Stromal cell of bone marrow (primary cell): ENCODE data around the gene SRSF10.
"Not testable (repeated sequence)": the region's sequence is repeated elsewhere in the genome, so short reads cannot be mapped to it uniquely, and the experiment has no call there.

ENCODE experiments used
- DNase-seq: peaks from one replicate; pipeline ENCODE4 v3.0.0-alpha.2; 2012; ENCODE audit warnings: low read depth

The SRSF10 gene

GRCh38 chr1:23997812-23998211, 17.7 kb upstream of the SRSF10 start:
- no peak for DNase-seq

- DNase-seq = no peak
Measured at GRCh38 chr1:23996700-23997229, 16.6 kb upstream of the SRSF10 start.

- no peak for DNase-seq
Measured at GRCh38 chr1:23995431-23995837, 15.3 kb upstream of the SRSF10 start.

GRCh38 chr1:23992011-23992410, 11.9 kb upstream of the SRSF10 start:
- not testable (repeated sequence) for DNase-seq

- no peak for DNase-seq
Measured at GRCh38 chr1:23989263-23989662, 9.1 kb upstream of the SRSF10 start.

GRCh38 chr1:23987038-23987437, 6.9 kb upstream of the SRSF10 start:
- DNase-seq = not testable (repeated sequence)

GRCh38 chr1:23984417-23985186, 4.5 kb upstream of the SRSF10 start:
- DNase-seq = no peak

GRCh38 chr1:23980728-23981070, 572 bp upstream of the SRSF10 start:
- DNase-seq = peak; percentile 22

- DNase-seq = no peak
Measured at GRCh38 chr1:23979387-23979880, 693 bp downstream of the SRSF10 start.

GRCh38 chr1:23978805-23979204, 1.3 kb downstream of the SRSF10 start:
- no peak for DNase-seq

- no peak for DNase-seq
Measured at GRCh38 chr1:23977854-23978191, 2.3 kb downstream of the SRSF10 start.

- DNase-seq = no peak
Measured at GRCh38 chr1:23977187-23977853, 2.8 kb downstream of the SRSF10 start.

- no peak for DNase-seq
Measured at GRCh38 chr1:23967871-23968270, 12.3 kb downstream of the SRSF10 start.

GRCh38 chr1:23966973-23967493, 13.1 kb downstream of the SRSF10 start:
- no peak for DNase-seq

- no peak for DNase-seq
Measured at GRCh38 chr1:23964790-23965740, 15.1 kb downstream of the SRSF10 start.

GRCh38 chr1:23964235-23964668, 15.9 kb downstream of the SRSF10 start:
- no peak for DNase-seq

GRCh38 chr1:23963617-23964234, 16.4 kb downstream of the SRSF10 start:
- DNase-seq = no peak

GRCh38 chr1:23960291-23961020, 19.7 kb downstream of the SRSF10 start:
- DNase-seq = peak; percentile 26

GRCh38 chr1:23959461-23960290, 20.5 kb downstream of the SRSF10 start, which contains the start of gene PNRC2:
PNRC2 (plus strand) TSS chr1:23959828; CDS start chr1:23961458, 1,630 bp downstream.
- DNase-seq = peak; percentile 94
